Right atrium auricular region (tissue), 2 donors: ENCODE results near the gene DYNC2H1. TPM values are rescaled to one million over a fixed set of nuclear protein-coding genes. Genes with fewer than 3 reads are reported as not detected.

Source experiments
- DNase-seq: peaks from one replicate; pipeline ENCODE4 v3.0.0-alpha.2; 2019; ENCODE audit warnings: low spot score
- H3K27ac ChIP-seq, 2 donors: fragments of 200-600 bp; sonication (generic); 1 replicate in 1 of 2; 2 replicates in 1 of 2; pipeline ENCODE4 v1.5.1; 2016 to 2019
- H3K27me3 ChIP-seq, 2 donors: fragments of 200-600 bp; sonication (generic); one replicate each; pipeline versions ENCODE4 v1.5.1 to v1.6.0; 2017 to 2019
- H3K36me3 ChIP-seq: fragments of 200-600 bp; sonication (generic); one replicate; pipeline ENCODE4 v1.5.1; 2016
- H3K4me1 ChIP-seq, 2 donors: fragments of 200-600 bp; sonication (generic); one replicate each; pipeline versions ENCODE4 v1.5.1 to v1.6.0; 2017 to 2019
- H3K4me3 ChIP-seq, 2 donors: fragments of 200-600 bp; sonication (generic); 1 replicate in 1 of 2; 2 replicates in 1 of 2; pipeline ENCODE4 v1.5.1; 2017 to 2019; ENCODE audit warnings: mild to moderate bottlenecking in 1 of 2, moderate library complexity in 1 of 2
- H3K9me3 ChIP-seq, 2 donors: fragments of 200-600 bp; sonication (generic); one replicate each; pipeline ENCODE4 v1.5.1; 2019
- CTCF ChIP-seq, 2 donors: fragments of 200-600 bp; sonication (generic); IDR thresholded peaks; one replicate each; pipeline ENCODE4 v1.5.1; 2019; ENCODE audit warnings: antibody characterized with exemption in 2 of 2
- total RNA-seq, 2 donors: library from RNA; depleted of rRNA; stranded (reverse); fragments of >200 nt; gene quantifications; one replicate each; pipeline ENCODE4 v1.1.0, GENCODE V29; 2016

Gene DYNC2H1
- total RNA-seq, 2 donors from 2014 or later: 7.8 to 12.7 TPM

GRCh38 chr11:103488579-103488978 is 379.4 kb downstream of the DYNC2H1 start:
- DNase-seq: no peak
- H3K4me3 ChIP-seq: no peak overlapping the region
- no peak for TF ChIP-seq CTCF (IDR thresholded peaks at IDR 0.05)
- H3K9me3 ChIP-seq: no peaks in the 10 kb centered on the region
- H3K4me1 ChIP-seq: no peaks in the 10 kb centered on the region
- H3K36me3 ChIP-seq: no peaks in the 10 kb centered on the region
- H3K27me3 ChIP-seq: no peaks in the 10 kb centered on the region
- no peak overlapping the region for H3K27ac ChIP-seq

- no peak for TF ChIP-seq CTCF (IDR thresholded peaks at IDR 0.05)
These were observed 382.6 kb downstream of the DYNC2H1 start for GRCh38 chr11:103491777-103492176.

GRCh38 chr11:103494491-103494890 is 385.3 kb downstream of the DYNC2H1 start:
- Histone ChIP-seq H3K4me1 (no peaks in the 10 kb centered on the region), H3K4me3 (no peak overlapping the region), H3K27ac (no peak overlapping the region), H3K27me3 (no peaks in the 10 kb centered on the region), H3K36me3 (no peaks in the 10 kb centered on the region), H3K9me3 (no peaks in the 10 kb centered on the region)
- no peak for TF ChIP-seq CTCF (IDR thresholded peaks at IDR 0.05)
- DNase-seq: no peak

More at GRCh38 chr11:103491777-103492176, 382.6 kb downstream of the DYNC2H1 start:
- no peaks in the 10 kb centered on the region for H3K4me1 ChIP-seq
- no peak overlapping the region for H3K4me3 ChIP-seq
- no peak overlapping the region for H3K27ac ChIP-seq
- no peaks in the 10 kb centered on the region for H3K27me3 ChIP-seq
- H3K36me3 ChIP-seq: no peaks in the 10 kb centered on the region
- no peaks in the 10 kb centered on the region for H3K9me3 ChIP-seq
- DNase-seq: no peak

- Histone ChIP-seq H3K9me3 (no peaks in the 10 kb centered on the region), H3K27ac (no peak overlapping the region), H3K27me3 (no peaks in the 10 kb centered on the region), H3K36me3 (no peaks in the 10 kb centered on the region), H3K4me1 (no peaks in the 10 kb centered on the region), H3K4me3 (no peak overlapping the region)
- no peak for DNase-seq
- TF ChIP-seq CTCF (IDR thresholded peaks at IDR 0.05): no peak
These were observed 388.0 kb downstream of the DYNC2H1 start for GRCh38 chr11:103497268-103497667.

GRCh38 chr11:103499710-103500340 is 390.6 kb downstream of the DYNC2H1 start:
- no peak for TF ChIP-seq CTCF (IDR thresholded peaks at IDR 0.05)
- H3K27ac ChIP-seq: no peak overlapping the region
- H3K27me3 ChIP-seq: no peaks in the 10 kb centered on the region
- H3K4me3 ChIP-seq: no peak overlapping the region
- DNase-seq: no peak
- no peaks in the 10 kb centered on the region for H3K36me3 ChIP-seq
- H3K9me3 ChIP-seq: no peaks in the 10 kb centered on the region
- H3K4me1 ChIP-seq: no peaks in the 10 kb centered on the region

GRCh38 chr11:103515283-103515682 is 406.1 kb downstream of the DYNC2H1 start:
- Histone ChIP-seq H3K27ac (no peak overlapping the region), H3K36me3 (no peaks in the 10 kb centered on the region), H3K27me3 (no peaks in the 10 kb centered on the region), H3K4me3 (no peak overlapping the region), H3K4me1 (no peaks in the 10 kb centered on the region), H3K9me3 (peaks cover 0 to 5% of the 10 kb centered on the region in 2 donors)
- TF ChIP-seq CTCF (IDR thresholded peaks at IDR 0.05): no peak
- DNase-seq: no peak
